ENCODE data around the gene PML.
"Not testable (repeated sequence)": the region's sequence is repeated elsewhere in the genome, so short reads cannot be mapped to it uniquely, and the experiment has no call there.

The PML gene

DNA sequence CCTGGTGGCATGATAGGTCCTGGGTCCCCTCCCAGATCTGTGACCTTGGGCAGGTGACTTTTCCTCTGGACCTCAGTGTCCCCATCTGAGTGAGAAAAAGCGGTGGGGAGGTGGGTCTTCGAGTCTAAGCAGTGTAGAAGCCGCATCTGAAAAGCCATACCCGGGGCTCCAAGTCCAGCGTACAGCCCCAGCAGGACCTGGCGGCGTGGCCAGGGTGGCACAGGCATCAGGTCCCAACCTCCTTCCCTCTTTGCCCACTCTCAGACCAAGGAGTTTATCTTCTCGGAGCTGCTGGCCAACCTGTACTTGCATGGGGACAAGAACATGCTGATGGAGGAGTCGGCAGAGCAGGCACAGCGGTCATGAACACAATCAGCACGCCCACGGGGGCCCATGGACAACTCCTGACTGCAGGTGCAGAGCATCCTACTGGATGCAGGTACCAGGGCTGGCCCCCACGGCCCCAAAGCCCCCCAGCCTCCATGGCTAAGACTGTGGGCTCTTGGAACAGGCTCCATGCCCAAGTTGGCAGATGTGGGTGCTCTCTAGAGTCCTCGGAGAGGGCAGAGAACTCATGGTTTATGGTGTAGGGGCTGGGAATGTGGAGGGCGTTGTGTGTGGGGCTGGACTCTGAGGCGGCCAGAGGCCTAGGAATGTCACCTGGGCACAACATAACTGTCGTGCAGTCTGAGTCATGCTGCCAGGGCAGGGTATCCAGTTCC lies 69.1 kb downstream of the PML start:
- not testable (repeated sequence) for DNase-seq

DNA sequence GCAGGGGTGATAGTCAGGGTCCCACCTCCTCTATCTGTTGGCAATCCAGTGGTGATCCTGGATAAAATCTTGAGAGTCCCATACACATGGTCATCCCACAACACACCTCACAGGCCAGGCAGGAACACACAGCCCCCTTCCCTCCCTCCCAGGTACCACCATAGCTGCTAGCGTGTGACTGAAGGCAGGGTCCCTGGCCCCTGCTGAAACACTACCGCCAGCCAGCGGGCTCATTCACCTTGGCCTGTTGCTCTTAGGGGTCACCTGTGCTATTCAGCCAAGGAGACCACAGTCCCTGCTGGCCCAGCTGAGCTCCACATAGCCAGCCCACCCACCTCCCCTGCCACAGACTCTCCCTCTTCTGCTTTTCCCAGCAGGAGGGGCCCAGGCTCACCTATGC lies 69.7 kb downstream of the PML start:
- DNase-seq: not testable (repeated sequence)

DNA sequence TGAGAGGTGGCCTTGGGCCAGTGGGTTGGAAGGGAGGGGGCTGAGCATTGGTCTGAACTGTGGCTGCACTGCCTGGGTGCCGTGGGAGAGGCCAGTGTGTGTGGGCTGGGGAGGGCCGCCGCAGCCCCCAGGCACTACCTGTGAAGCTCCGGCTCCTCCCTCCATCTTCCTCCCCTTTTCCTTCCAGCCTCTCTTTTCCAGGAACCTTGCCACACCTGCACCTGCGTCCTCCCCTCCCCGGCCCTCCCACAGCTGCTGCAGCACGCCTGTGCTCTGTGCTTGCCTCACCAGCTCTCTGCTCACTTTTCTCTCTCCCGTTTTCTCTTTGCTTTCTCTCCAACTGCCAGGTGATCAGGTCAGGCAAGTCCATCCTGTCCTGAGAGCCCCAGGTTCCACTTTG lies 70.3 kb downstream of the PML start:
- not testable (repeated sequence) for DNase-seq

DNA sequence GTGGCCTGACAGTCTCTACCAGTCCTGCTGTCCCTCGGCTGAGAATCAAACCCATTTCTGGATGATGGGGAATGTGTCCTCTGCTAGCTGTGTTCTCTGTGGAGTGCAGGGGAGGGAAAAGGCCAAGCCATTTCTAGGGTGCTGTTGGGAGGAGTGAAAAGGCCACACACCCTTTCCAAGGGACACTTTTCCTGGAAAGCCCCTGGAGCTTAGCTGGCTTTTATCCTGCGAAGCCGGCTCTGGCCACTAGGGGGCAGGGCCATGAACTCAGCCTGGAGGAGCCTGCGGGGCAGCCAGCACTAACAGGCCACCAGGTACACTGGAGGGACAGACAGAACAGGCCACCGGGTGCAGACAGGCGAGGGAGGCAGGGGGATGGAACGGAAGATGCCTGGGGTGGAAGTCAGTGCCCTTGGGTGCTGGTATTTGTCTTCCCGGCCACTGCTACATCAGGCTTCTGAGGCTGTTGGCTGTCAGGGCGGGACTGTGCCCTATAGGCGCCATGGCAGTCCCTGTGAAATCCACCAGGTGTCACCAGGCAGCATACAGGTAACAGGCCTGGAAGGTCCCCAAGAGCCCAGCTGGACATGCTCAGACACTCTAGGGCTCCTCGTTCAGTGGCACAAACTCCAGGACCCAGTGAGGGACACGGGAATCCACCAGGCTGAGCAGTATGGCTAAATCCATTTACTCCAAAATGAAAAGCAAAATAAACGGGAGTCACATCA lies 71.3 kb downstream of the PML start:
- DNase-seq: not testable (repeated sequence)

DNA sequence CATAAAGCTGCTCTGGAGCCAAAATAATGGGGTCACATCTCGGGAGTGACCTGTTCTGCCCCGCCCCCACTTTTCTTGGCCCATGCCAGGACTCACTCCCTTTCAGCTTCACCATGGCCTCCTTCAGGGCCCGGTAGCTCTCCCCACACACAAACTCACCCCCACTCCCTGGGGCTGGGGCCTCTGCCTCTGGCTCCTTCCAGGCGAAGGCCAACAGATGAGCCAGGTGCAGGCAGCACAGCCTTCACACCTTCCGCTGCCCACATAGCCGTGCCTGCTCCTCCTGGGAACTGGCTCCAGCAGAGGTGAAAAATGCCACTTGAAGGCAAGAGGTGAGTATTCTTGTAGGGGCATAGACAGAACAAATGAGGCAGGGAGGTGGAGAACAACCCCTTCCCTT lies 77.1 kb downstream of the PML start:
- not testable (repeated sequence) for DNase-seq

DNA sequence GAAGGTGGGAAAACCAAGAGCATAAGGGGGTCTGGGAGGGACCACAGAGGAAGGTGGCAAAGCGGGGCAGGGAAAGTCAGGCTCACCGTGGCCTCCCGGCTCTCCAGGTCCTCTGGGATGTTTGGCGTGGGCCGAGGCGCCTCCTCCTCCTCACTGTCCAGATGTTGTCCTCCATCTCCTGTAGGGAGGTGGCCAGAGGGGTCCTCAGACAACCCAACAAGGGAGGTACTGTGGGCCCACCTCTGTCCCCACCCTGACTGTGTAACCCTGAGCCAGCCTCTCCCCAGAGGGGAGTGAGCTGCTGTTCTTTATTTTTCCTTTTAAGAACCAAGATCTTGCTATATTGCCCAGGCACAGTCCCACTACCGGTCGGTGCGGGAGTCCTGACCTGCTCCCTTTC lies 77.6 kb downstream of the PML start:
- not testable (repeated sequence) for DNase-seq

DNA sequence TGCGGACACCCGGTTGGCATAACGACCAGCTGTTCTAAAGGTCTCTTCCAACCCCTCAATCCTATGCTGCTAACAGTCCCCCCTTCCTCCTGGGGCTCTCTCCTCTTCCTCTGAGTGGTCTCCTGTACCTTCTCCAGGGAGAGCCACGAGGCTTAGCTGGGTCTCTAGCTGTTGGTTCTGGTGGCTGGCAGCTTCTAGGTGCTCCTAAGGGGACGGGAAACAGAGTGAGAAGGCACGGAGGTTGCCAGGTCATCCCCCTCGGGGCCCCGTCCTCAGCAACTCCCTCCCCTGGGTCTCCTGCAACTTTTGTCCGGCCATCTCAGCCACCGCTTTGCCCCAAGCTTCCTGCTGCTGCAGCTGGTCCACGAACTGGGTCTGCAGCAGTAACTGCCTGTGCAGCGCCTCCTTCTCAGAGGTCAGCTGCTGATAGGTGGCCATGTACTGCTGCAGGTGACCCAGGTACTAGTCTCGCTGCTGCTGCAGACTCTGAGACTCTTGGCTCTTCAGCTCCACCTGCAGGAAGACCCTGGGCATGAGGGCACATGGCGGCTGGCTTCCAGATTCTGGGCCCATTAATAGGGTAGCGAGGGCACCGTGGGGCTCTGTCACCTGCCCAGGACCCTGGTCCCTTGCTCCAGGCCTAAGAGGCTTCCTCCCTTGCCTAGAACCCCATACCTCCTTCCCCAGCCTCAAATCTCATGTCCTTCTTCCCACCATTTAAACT lies 78.3 kb downstream of the PML start:
- DNase-seq: not testable (repeated sequence)

DNA sequence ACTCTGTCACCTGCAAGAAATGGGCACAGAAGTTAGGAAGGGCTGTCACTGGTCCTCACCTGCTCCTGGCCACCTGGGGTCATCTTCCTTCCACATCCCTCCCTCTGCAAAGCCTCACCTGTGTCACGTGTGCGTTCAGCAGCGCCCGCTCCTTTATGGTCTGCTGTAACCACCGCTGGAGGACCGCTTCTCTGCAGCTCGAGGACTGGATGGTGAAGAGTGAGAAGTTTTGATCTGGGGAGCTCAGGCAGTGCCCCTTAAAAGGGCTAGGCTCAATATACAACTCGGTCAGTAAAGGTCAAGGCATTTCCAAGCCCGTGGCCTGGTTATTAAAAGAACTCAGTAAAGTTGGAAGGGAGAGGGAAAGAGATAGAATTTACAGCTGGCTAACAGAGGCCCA lies 81.3 kb downstream of the PML start:
- not testable (repeated sequence) for DNase-seq

DNA sequence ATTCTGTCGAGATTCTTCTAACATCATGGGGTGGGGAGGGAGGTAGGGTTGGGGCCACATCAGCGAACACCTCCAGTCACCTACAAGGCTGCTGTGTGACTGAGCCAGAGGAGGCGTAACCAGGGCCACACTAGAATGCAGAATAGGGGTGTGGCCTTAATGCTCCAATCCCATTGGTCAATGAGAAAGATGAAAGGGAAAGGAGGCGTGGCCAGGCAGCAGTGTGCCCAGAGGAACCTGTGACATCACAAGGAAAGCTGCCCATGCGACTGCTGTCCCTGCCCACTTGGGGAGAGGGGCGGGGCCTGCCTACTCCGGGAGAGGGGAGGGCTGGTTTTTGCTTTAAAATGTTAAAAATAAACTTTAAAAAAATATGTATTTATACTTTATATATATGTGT lies 87.9 kb downstream of the PML start, which contains the start of gene GOLGA6A:
Gene GOLGA6A, minus strand, starts transcription at position 101 of the 400 bp plus-strand sequence. Its CDS starts 41 bp downstream, at position 60.
- not testable (repeated sequence) for DNase-seq

DNA sequence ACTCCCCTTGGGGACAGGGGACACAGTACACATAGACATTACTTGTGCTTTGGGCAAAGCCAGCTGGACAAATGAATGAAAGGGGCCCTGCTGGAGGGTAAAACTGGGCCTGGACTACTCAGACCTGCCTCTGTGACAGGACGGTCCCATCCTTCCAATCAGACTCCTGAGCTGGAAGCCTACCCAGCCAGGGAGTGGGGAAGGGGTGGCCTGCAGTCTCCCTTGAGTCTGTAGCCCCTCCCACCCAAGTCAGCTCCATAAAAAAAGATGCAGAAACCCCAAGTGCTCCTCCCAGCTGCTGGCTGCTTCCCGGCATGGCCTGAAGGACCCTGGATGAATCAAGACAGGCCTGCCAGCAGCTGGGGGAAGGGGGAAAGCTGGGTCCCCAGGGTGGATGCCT lies 100.1 kb downstream of the PML start:
- not testable (repeated sequence) for DNase-seq

DNA sequence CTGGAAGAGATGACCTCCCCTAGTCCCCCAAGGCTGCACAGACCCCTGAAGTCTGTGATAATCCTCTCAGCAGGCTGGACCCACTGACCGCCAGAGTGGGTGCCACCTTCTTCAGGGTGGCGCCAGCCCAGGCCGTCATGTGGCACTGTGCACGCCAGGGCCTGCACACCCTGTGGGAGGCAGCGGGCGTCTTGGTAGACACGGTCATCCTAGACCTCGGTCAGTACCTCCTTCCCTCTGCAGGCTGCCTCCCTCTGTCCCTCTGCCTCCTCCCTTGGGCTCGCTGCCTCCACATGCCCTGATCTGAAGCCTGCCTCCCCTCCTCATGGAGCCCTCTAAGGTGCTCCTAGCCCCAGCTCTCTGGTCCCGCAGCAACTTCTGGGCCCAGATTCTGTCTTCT lies 101.1 kb downstream of the PML start:
- DNase-seq: not testable (repeated sequence)

DNA sequence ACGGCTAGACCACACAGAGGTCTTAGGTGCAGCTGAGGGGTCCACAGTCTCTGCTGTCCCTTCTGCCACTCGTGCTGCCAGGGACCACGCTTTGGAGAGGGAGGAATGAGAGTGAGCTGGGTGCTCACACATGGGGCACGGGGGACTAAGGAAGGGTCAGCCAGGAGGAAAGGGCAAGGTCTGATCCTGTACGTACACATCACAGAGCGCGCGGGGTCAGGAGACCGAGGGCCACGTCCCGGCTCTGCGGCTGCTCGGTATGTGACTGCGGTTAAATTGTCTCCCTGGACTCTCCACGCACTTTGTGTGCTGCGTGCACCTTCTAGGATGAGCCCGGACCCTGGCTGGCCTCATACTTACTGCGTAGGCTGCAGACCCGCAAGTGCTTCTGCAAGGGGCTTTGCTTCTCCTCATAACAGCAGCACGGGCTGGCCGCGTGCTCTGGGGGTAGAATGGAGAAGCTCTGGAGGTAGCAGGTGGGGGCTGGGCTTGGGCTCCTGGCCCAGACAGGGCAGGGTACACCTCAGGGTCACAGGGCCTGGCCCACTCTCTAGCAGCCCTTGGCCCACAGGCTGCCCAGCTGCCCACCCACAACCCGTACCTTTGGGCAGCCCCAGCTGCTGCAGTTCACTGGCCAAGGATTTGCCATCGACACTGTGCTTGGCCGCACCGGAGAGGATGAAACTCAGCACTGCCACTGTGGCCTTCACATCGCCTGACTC lies 102.4 kb downstream of the PML start:
- DNase-seq: not testable (repeated sequence)

All from NCI-H345 (cell line).